ENCODE measurements around the gene INPP5A. TPM values are rescaled to one million over a fixed set of nuclear protein-coding genes. Genes with fewer than 3 reads are reported as not detected.

INPP5A gene
- total and polyA plus RNA-seq, 2 donors (not counting 1 experiment from before 2014, with no cell fraction given), result 9.3 to 87.8 TPM

DNA sequence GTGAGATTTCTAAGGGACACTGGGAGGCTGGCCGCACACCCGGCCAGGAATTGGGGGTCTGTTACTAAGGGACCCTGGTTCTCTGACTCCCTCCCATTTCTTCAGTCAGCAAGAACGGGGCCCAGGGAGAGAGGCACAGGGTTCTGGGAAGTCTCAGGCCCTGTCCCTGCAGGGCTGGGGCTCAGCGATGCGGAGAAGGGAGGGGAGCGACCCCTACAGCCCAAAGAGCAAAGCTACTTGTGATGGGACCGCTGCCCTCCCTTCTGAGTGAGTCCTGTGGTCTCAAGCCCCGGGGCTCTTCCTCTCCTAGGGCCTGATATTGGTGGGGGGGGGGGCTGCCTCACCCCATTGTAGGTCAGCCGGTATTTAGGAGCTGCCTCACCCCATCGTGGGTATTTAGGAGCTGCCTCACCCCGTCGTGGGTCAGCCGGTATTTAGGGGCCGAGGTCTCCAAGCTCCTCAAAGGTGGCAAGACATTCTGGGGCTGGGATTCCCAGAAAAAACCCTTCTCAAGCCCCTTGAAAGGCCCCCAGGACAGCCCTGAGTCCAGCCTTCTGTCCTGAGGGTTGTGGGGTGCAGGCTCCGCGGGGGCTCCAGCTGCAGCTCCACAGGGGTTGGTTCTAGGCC lies 265.2 kb downstream of the INPP5A start:
- H3K9me3 Mint-ChIP-seq (ENCODE audit: insufficient read depth), result no peaks in the 10 kb centered on the region
- DNase-seq, result no peak
- Histone ChIP-seq H3K9me3 (ENCODE audit: control extremely low read depth in 1 of 3, control insufficient read depth in 2 of 3, insufficient read depth in 1 of 3, low read length in 2 of 3) (peaks cover 0 to 9% (median 3%) of the 10 kb centered on the region in 3 donors), H3K27me3 (replicated peaks in 1 of 4; ENCODE audit: control extremely low read depth in 1 of 4, control insufficient read depth in 3 of 4, insufficient read depth in 4 of 4, low read length in 3 of 4) (no peaks in the 10 kb centered on the region), H3K4me1 (ENCODE audit: control insufficient read depth in 2 of 2, insufficient read depth in 2 of 2, low read length in 2 of 2) (no peaks in the 10 kb centered on the region), H2AFZ (ENCODE audit: insufficient read depth, low read depth, low read length, poor library complexity, severe bottlenecking) (no peak overlapping the region), H3K4me2 (replicated peaks; ENCODE audit: low read depth, low read length, poor library complexity, severe bottlenecking) (no peak overlapping the region), H3K27ac (ENCODE audit: low read length in 2 of 2) (no peak overlapping the region), H3K4me3 (ENCODE audit: control extremely low read depth in 1 of 5, extremely low read depth in 1 of 5, insufficient read depth in 1 of 5, low read depth in 2 of 5, low read length in 4 of 5) (no peak overlapping the region), H3K36me3 (replicated peaks in 1 of 2; ENCODE audit: control extremely low read depth in 1 of 2, control insufficient read depth in 1 of 2, extremely low read depth in 1 of 2, insufficient read depth in 2 of 2, low read length in 1 of 2) (no peaks in the 10 kb centered on the region), H3K79me2 (ENCODE audit: control insufficient read depth, insufficient read depth, low read length) (no peaks in the 10 kb centered on the region), H4K20me1 (ENCODE audit: control insufficient read depth, insufficient read depth, low read length, poor library complexity, severe bottlenecking) (no peaks in the 10 kb centered on the region), H3K9ac (ENCODE audit: low read length) (no peak overlapping the region)
- ATAC-seq (ENCODE audit: low read depth), result no peak
- ChIA-PET CTCF (no interaction called here), POLR2A (no interaction called here)
- no peak overlapping the region for H3K4me3 Mint-ChIP-seq
- no peaks in the 10 kb centered on the region for H3K4me1 Mint-ChIP-seq
- 90% methylated on average over 13 of the region's 16 CpGs for WGBS (ENCODE audit: insufficient coverage)
- no peak overlapping the region for H3K27ac Mint-ChIP-seq
- TF ChIP-seq CTCF (IDR thresholded peaks at IDR 0.05), result no peak
- TF ChIP-seq EZH2 (IDR thresholded peaks at IDR 0.05; ENCODE audit: borderline replicate concordance, insufficient read depth, low read depth, low read length, poor library complexity, severe bottlenecking), result no peak
- intact Hi-C loops (cut with micrococcal nuclease), result no loop called here
- peaks cover 6% of the 10 kb centered on the region for H3K27me3 Mint-ChIP-seq

GRCh38 chr10:132803416-132804210 lies 266.0 kb downstream of the INPP5A start:
- POLR2A ChIA-PET, result no interaction called here
- Histone ChIP-seq H3K79me2 (ENCODE audit: control insufficient read depth, insufficient read depth, low read length) (no peaks in the 10 kb centered on the region), H3K9ac (ENCODE audit: low read length) (no peak overlapping the region), H4K20me1 (ENCODE audit: control insufficient read depth, insufficient read depth, low read length, poor library complexity, severe bottlenecking) (no peaks in the 10 kb centered on the region), H2AFZ (ENCODE audit: insufficient read depth, low read depth, low read length, poor library complexity, severe bottlenecking) (no peak overlapping the region), H3K4me3 (ENCODE audit: control extremely low read depth in 1 of 5, extremely low read depth in 1 of 5, insufficient read depth in 1 of 5, low read depth in 2 of 5, low read length in 4 of 5) (no peak overlapping the region), H3K4me2 (replicated peaks; ENCODE audit: low read depth, low read length, poor library complexity, severe bottlenecking) (no peak overlapping the region), H3K4me1 (ENCODE audit: control insufficient read depth in 2 of 2, insufficient read depth in 2 of 2, low read length in 2 of 2) (no peaks in the 10 kb centered on the region), H3K27me3 (replicated peaks in 1 of 4; ENCODE audit: control extremely low read depth in 1 of 4, control insufficient read depth in 3 of 4, insufficient read depth in 4 of 4, low read length in 3 of 4) (no peaks in the 10 kb centered on the region), H3K9me3 (ENCODE audit: control extremely low read depth in 1 of 3, control insufficient read depth in 2 of 3, insufficient read depth in 1 of 3, low read length in 2 of 3) (peaks cover 0 to 9% (median 3%) of the 10 kb centered on the region in 3 donors), H3K36me3 (replicated peaks in 1 of 2; ENCODE audit: control extremely low read depth in 1 of 2, control insufficient read depth in 1 of 2, extremely low read depth in 1 of 2, insufficient read depth in 2 of 2, low read length in 1 of 2) (no peaks in the 10 kb centered on the region), H3K27ac (ENCODE audit: low read length in 2 of 2) (no peak overlapping the region)
- ATAC-seq (ENCODE audit: low read depth), result no peak
- Mint-ChIP-seq H3K27ac (no peak overlapping the region), H3K4me3 (no peak overlapping the region), H3K4me1 (no peaks in the 10 kb centered on the region), H3K9me3 (ENCODE audit: insufficient read depth) (no peaks in the 10 kb centered on the region), H3K27me3 (peaks cover 6% of the 10 kb centered on the region)
- WGBS (ENCODE audit: insufficient coverage), result 90% methylated on average over 33 of the region's 34 CpGs
- TF ChIP-seq CTCF (IDR thresholded peaks at IDR 0.05) (no peak), EZH2 (IDR thresholded peaks at IDR 0.05; ENCODE audit: borderline replicate concordance, insufficient read depth, low read depth, low read length, poor library complexity, severe bottlenecking) (no peak)
- intact Hi-C loops (cut with micrococcal nuclease), result no loop called here
- no peak for DNase-seq
- CTCF ChIA-PET, result no interaction called here
